ENCODE results near the gene SLC2A14. TPM values are rescaled to one million over a fixed set of nuclear protein-coding genes. Genes with fewer than 3 reads are reported as not detected.
"Not testable (repeated sequence)": the region's sequence is repeated elsewhere in the genome, so short reads cannot be mapped to it uniquely, and the experiment has no call there.

SLC2A14 gene
- total RNA-seq = under 1 TPM; 0.45 to 0.52 TPM
- 1.6 TPM for polyA plus RNA-seq (2013, experiment 1 of 2)
- 0.07 TPM for polyA plus RNA-seq (2013, experiment 2 of 2)
- 0 to 18.2 (median 0.09) reads per million in 172 experiments for total RNA-seq

DNA sequence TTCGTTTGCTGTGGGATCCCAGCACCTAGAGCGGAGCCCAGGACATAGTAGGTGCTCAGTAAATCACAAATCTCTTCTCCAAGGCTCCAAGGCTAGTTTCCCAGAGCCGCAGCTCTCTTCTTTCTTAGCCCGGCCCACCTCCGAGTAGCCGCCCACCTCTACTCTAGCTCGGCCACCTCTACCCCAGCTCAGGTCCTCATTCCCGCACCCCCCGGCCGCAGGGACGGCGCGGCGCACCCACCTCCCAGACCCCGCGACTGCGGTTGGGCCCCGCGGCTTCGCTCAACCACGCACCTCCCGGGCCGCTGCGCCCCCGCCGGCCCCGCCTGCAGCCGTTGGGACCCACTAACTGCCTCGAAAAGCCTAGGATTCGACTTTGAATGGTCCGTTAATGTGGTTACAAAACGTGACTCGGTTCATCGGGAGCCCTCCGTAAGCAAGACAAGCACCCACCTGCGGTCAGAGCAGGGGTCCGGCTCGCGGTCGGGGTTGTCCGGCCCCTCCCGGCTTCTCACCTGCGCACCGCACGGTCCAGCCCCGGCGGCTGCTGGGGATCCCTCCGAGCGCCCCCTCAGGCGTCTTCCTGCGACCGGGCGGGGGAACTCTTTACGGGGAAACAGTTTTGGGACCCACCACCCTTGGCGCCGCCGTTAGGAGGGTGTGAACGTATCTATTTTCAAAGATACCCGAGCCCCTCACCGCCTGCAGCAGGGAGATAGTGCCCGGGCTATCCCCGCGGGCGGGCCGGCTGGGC lies at the start of gene SLC2A14:
Gene SLC2A14 (minus strand): TSS at position 350 of the 754 bp plus-strand sequence. CDS start 3,035 bp downstream, outside the sequence.
- H3K27me3 Mint-ChIP-seq = peaks cover 45% of the 10 kb centered on the region
- DNase-seq (no peak), ATAC-seq (ENCODE audit: poor library complexity) (no peak)
- POLR2A ChIA-PET = no interaction called here
- peaks cover 7% of the 10 kb centered on the region for H3K4me1 ChIP-seq (ENCODE audit: insufficient read depth, low read length)
- H3K9me3 Mint-ChIP-seq = no peaks in the 10 kb centered on the region
- CTCF ChIA-PET = no interaction called here
- H3K4me1 Mint-ChIP-seq (ENCODE audit: low read depth) = no peaks in the 10 kb centered on the region
- peaks cover 0 to 5% of the 10 kb centered on the region in 2 experiments for H3K9me3 ChIP-seq (ENCODE audit: control insufficient read depth in 1 of 2, insufficient read depth in 1 of 2, low read length in 2 of 2)
- H3K27me3 ChIP-seq (ENCODE audit: control insufficient read depth in 1 of 2, insufficient read depth in 2 of 2, low read length in 2 of 2) = peaks cover 23 to 24% of the 10 kb centered on the region in 2 experiments
- no peak within 1 kb of the TSS for H3K4me3 ChIP-seq (ENCODE audit: low read length)
- TF ChIP-seq, protein P1, sequence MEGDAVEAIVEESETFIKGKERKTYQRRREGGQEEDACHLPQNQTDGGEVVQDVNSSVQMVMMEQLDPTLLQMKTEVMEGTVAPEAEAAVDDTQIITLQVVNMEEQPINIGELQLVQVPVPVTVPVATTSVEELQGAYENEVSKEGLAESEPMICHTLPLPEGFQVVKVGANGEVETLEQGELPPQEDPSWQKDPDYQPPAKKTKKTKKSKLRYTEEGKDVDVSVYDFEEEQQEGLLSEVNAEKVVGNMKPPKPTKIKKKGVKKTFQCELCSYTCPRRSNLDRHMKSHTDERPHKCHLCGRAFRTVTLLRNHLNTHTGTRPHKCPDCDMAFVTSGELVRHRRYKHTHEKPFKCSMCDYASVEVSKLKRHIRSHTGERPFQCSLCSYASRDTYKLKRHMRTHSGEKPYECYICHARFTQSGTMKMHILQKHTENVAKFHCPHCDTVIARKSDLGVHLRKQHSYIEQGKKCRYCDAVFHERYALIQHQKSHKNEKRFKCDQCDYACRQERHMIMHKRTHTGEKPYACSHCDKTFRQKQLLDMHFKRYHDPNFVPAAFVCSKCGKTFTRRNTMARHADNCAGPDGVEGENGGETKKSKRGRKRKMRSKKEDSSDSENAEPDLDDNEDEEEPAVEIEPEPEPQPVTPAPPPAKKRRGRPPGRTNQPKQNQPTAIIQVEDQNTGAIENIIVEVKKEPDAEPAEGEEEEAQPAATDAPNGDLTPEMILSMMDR (IDR thresholded peaks at IDR 0.05) = no peak
- H3K4me3 Mint-ChIP-seq = no peak within 1 kb of the TSS
- no peaks in the 10 kb centered on the region for H3K36me3 ChIP-seq (ENCODE audit: insufficient read depth, low read length)
- no peaks in the 10 kb centered on the region for H3K36me3 Mint-ChIP-seq (ENCODE audit: low read depth)
- H3K27ac Mint-ChIP-seq = no peak within 1 kb of the TSS
- H3K27ac ChIP-seq (ENCODE audit: low read depth in 1 of 2, low read length in 2 of 2) = no peak within 1 kb of the TSS
- intact Hi-C loops (cut with DNase I, micrococcal nuclease) = no loop called here

DNA sequence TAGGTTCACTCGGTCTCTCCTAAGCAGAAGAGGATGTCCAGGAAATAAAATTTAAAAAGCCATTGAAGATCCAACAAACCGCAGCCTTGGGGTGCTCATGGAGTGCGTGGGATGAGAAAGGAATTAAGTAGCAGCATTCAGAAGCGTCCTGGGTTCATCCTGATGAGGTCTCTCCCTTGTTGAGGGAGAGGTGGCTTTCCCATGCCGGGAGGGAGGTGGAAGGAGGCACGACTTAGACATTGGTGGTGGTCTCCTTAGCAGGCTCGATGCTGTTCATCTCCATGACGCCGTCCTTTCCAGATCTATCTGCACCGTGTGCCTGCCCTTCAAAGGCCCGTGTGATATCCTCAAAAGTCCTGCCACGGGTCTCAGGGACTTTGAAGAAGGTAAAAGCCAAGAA lies 48.5 kb upstream of the SLC2A14 start:
- H3K4me1 Mint-ChIP-seq (ENCODE audit: low read depth) = peaks cover 66% of the 10 kb centered on the region
- H3K27ac ChIP-seq (ENCODE audit: low read depth in 1 of 2, low read length in 2 of 2); H3K9me3 ChIP-seq (ENCODE audit: control insufficient read depth in 1 of 2, insufficient read depth in 1 of 2, low read length in 2 of 2); ATAC-seq (ENCODE audit: poor library complexity); H3K9me3 Mint-ChIP-seq; intact Hi-C loops (cut with DNase I, micrococcal nuclease); H3K27me3 Mint-ChIP-seq; H3K4me3 ChIP-seq (ENCODE audit: low read length); H3K27me3 ChIP-seq (ENCODE audit: control insufficient read depth in 1 of 2, insufficient read depth in 2 of 2, low read length in 2 of 2); POLR2A ChIA-PET: not testable (repeated sequence)
- H3K4me3 Mint-ChIP-seq = peak overlapping the region; percentile 62
- Histone ChIP-seq H3K4me1 (ENCODE audit: insufficient read depth, low read length) (peaks cover 16% of the 10 kb centered on the region), H3K36me3 (ENCODE audit: insufficient read depth, low read length) (peaks cover 69% of the 10 kb centered on the region)
- peak in 1 of 14 experiments; percentile 11 for DNase-seq
- CTCF ChIA-PET = interaction anchor here (1.2 kb wide), 1 partner anchor 12 kb away, joined by 3 read pairs; no protein-coding TSS in a partner anchor
- peaks cover 79% of the 10 kb centered on the region for H3K36me3 Mint-ChIP-seq (ENCODE audit: low read depth)
- H3K27ac Mint-ChIP-seq = peak overlapping the region; percentile 37

DNA sequence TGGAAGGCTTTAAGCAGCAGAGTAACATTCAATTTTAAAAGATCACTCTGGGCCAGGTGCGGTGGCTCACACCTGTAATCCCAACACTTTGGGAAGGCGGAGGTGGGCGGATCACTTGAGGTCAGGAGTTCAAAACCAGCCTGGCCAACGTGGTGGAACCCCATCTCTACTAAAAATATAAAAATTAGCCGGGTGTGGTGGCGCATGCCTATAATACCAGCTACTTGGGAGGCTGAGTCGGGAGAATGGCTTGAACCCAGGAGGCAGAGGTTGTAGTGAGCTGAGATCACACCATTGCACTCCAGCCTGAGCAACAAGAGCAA lies 45.5 kb upstream of the SLC2A14 start:
- ChIA-PET CTCF (interaction anchor here (2.7 kb wide), 1 partner anchor 15 kb away, joined by 12 read pairs; no protein-coding TSS in a partner anchor), POLR2A (interaction anchor here (0.6 to 1.7 kb wide), 4 partner anchors 11 to 42 kb away, joined by 3 to 8 read pairs (median 6); no protein-coding TSS in a partner anchor)
- intact Hi-C loops (cut with DNase I, micrococcal nuclease); H3K9me3 ChIP-seq (ENCODE audit: control insufficient read depth in 1 of 2, insufficient read depth in 1 of 2, low read length in 2 of 2); H3K4me3 ChIP-seq (ENCODE audit: low read length); H3K9me3 Mint-ChIP-seq; H3K27me3 Mint-ChIP-seq; H3K27ac ChIP-seq (ENCODE audit: low read depth in 1 of 2, low read length in 2 of 2); H3K27me3 ChIP-seq (ENCODE audit: control insufficient read depth in 1 of 2, insufficient read depth in 2 of 2, low read length in 2 of 2); ATAC-seq (ENCODE audit: poor library complexity); H3K4me3 Mint-ChIP-seq: not testable (repeated sequence)
- Mint-ChIP-seq H3K4me1 (ENCODE audit: low read depth) (peaks cover 53% of the 10 kb centered on the region), H3K27ac (peak overlapping the region; percentile 6), H3K36me3 (ENCODE audit: low read depth) (peaks cover 55% of the 10 kb centered on the region)
- peaks cover 45% of the 10 kb centered on the region for H3K36me3 ChIP-seq (ENCODE audit: insufficient read depth, low read length)
- H3K4me1 ChIP-seq (ENCODE audit: insufficient read depth, low read length) = peaks cover 17% of the 10 kb centered on the region
- peak in 1 of 14 experiments; percentile 13 for DNase-seq
